NB4 (cell line): Measurements from ENCODE around the gene APOL2.
A peak's percentile ranks its signal among the peaks of the same experiment; 100 is the strongest.
"Not testable (repeated sequence)": the region's sequence is repeated elsewhere in the genome, so short reads cannot be mapped to it uniquely, and the experiment has no call there.

ENCODE experiments used
- DNase-seq: peaks from one replicate; pipeline ENCODE4 v3.0.0; 2010; ENCODE audit warnings: low read depth
- H3K4me3 ChIP-seq: one replicate; pipeline ENCODE4 v1.5.1; 2011; ENCODE audit warnings: mild to moderate bottlenecking, low read depth, low read length, moderate library complexity
- CTCF ChIP-seq: IDR thresholded peaks from one replicate; pipeline ENCODE4 v1.5.1; 2012; ENCODE audit warnings: low read depth, low read length
- MAX ChIP-seq: IDR thresholded peaks from 2 replicates; pipeline ENCODE4 v1.6.1; 2011; ENCODE audit warnings: low read depth, low read length
- MYC ChIP-seq: IDR thresholded peaks from 2 replicates; pipeline ENCODE4 v1.6.1; 2011; ENCODE audit warnings: low read depth, low read length
- POLR2A ChIP-seq: IDR thresholded peaks from 2 replicates; pipeline ENCODE4 v1.6.1; 2011; ENCODE audit warnings: mild to moderate bottlenecking; ENCODE audit not compliant: insufficient read length; ENCODE audit errors: extremely low read depth

APOL2 gene

GRCh38 chr22:36267058-36267457 lies 27.7 kb upstream of the APOL2 start:
- no peak overlapping the region for H3K4me3 ChIP-seq
- TF ChIP-seq MYC (no peak), CTCF (no peak), POLR2A (no peak), MAX (no peak)
- DNase-seq: no peak

GRCh38 chr22:36263886-36264664 lies 24.7 kb upstream of the APOL2 start:
- DNase-seq, H3K4me3 ChIP-seq: not testable (repeated sequence)

- H3K4me3 ChIP-seq: not testable (repeated sequence)
Measured at GRCh38 chr22:36263216-36263673, 23.9 kb upstream of the APOL2 start.

GRCh38 chr22:36262307-36262706 lies 23.0 kb upstream of the APOL2 start:
- DNase-seq, H3K4me3 ChIP-seq: not testable (repeated sequence)

More at GRCh38 chr22:36263216-36263673, 23.9 kb upstream of the APOL2 start:
- DNase-seq: peak; percentile 48

- H3K4me3 ChIP-seq, DNase-seq: not testable (repeated sequence)
Measured at GRCh38 chr22:36261675-36262074, 22.3 kb upstream of the APOL2 start.

GRCh38 chr22:36259615-36260300 lies 20.4 kb upstream of the APOL2 start:
- DNase-seq: no peak
- no peak overlapping the region for H3K4me3 ChIP-seq

GRCh38 chr22:36258701-36259614 lies 19.6 kb upstream of the APOL2 start:
- DNase-seq: peak; percentile 16
- no peak for TF ChIP-seq MYC
- no peak for TF ChIP-seq MAX
- no peak for TF ChIP-seq CTCF
- TF ChIP-seq POLR2A: no peak
- H3K4me3 ChIP-seq: no peak overlapping the region

More at GRCh38 chr22:36259615-36260300, 20.4 kb upstream of the APOL2 start:
- no peak for TF ChIP-seq MAX
- no peak for TF ChIP-seq MYC
- TF ChIP-seq POLR2A: no peak
- TF ChIP-seq CTCF: no peak
